SK-N-MC (cell line): ENCODE measurements around the gene OR10W1.

Experiments
- FOXP2 ChIP-seq: optimal IDR thresholded peaks from 2 replicates; pipeline ENCODE3; 2011; ENCODE audit warnings: mild to moderate bottlenecking, moderate library complexity; ENCODE audit not compliant: insufficient read depth; ENCODE audit errors: extremely low read length, control extremely low read depth
- POLR2AphosphoS5 ChIP-seq: IDR thresholded peaks from 2 replicates; pipeline ENCODE4 v1.6.1; 2012; ENCODE audit warnings: mild to moderate bottlenecking, low read depth, low read length, borderline replicate concordance

- TF ChIP-seq FOXP2 (no peak), POLR2AphosphoS5 (no peak)
Measured at GRCh38 chr11:58259983-58260382, 8.1 kb downstream of the OR10W1 start.
